ENCODE data around the gene FXN.
"Not testable (repeated sequence)": the region's sequence is repeated elsewhere in the genome, so short reads cannot be mapped to it uniquely, and the experiment has no call there.

The FXN gene

GRCh38 chr9:69109152-69109551, 73.6 kb downstream of the FXN start:
- no peaks in the 10 kb centered on the region for H3K4me1 ChIP-seq (ENCODE audit: insufficient read depth, low read length)
- no peaks in the 10 kb centered on the region for H3K79me2 ChIP-seq (ENCODE audit: insufficient read depth, low read length)
- H3K4me2 ChIP-seq (ENCODE audit: insufficient read depth, low read length): no peak overlapping the region
- no peak for TF ChIP-seq CTCF (IDR thresholded peaks at IDR 0.05; ENCODE audit: borderline replicate concordance, extremely low read depth, low read length, poor library complexity, severe bottlenecking)
- no peak for TF ChIP-seq EZH2 (IDR thresholded peaks at IDR 0.05; ENCODE audit: borderline replicate concordance, low read depth, low read length, severe bottlenecking)
- ATAC-seq (ENCODE audit: insufficient read depth, low read depth) (no peak), DNase-seq (no peak)
- H3K9ac ChIP-seq (ENCODE audit: low read depth, low read length): no peak overlapping the region
- H3K9me3 ChIP-seq (ENCODE audit: insufficient read depth, low read length, severe bottlenecking): no peaks in the 10 kb centered on the region
- no peak overlapping the region for H2AFZ ChIP-seq (ENCODE audit: low read depth, low read length)
- no peaks in the 10 kb centered on the region for H3K27me3 ChIP-seq (ENCODE audit: insufficient read depth, low read length, poor library complexity)
- no peaks in the 10 kb centered on the region for H3K36me3 ChIP-seq (ENCODE audit: insufficient read depth, low read length)
- no peak overlapping the region for H3K27ac ChIP-seq (ENCODE audit: low read length)
- no peaks in the 10 kb centered on the region for H4K20me1 ChIP-seq (ENCODE audit: insufficient read depth, low read length)
- H3K4me3 ChIP-seq (ENCODE audit: low read depth in 1 of 2, low read length in 2 of 2): no peak overlapping the region

- not testable (repeated sequence) for H4K20me1 ChIP-seq (ENCODE audit: insufficient read depth, low read length); H3K4me3 ChIP-seq (ENCODE audit: low read depth in 1 of 2, low read length in 2 of 2); DNase-seq; H2AFZ ChIP-seq (ENCODE audit: low read depth, low read length); H3K79me2 ChIP-seq (ENCODE audit: insufficient read depth, low read length); H3K36me3 ChIP-seq (ENCODE audit: insufficient read depth, low read length); H3K27ac ChIP-seq (ENCODE audit: low read length); H3K4me1 ChIP-seq (ENCODE audit: insufficient read depth, low read length); H3K9ac ChIP-seq (ENCODE audit: low read depth, low read length); ATAC-seq (ENCODE audit: insufficient read depth, low read depth); H3K27me3 ChIP-seq (ENCODE audit: insufficient read depth, low read length, poor library complexity); H3K9me3 ChIP-seq (ENCODE audit: insufficient read depth, low read length, severe bottlenecking); H3K4me2 ChIP-seq (ENCODE audit: insufficient read depth, low read length)
Observed at GRCh38 chr9:69112646-69113045, 77.1 kb downstream of the FXN start.

- H3K4me3 ChIP-seq (ENCODE audit: low read depth in 1 of 2, low read length in 2 of 2): no peak overlapping the region
- H3K4me1 ChIP-seq (ENCODE audit: insufficient read depth, low read length): no peaks in the 10 kb centered on the region
- H3K27me3 ChIP-seq (ENCODE audit: insufficient read depth, low read length, poor library complexity): no peaks in the 10 kb centered on the region
- H4K20me1 ChIP-seq (ENCODE audit: insufficient read depth, low read length): no peaks in the 10 kb centered on the region
- ATAC-seq (ENCODE audit: insufficient read depth, low read depth) (no peak), DNase-seq (no peak)
- TF ChIP-seq CTCF (IDR thresholded peaks at IDR 0.05; ENCODE audit: borderline replicate concordance, extremely low read depth, low read length, poor library complexity, severe bottlenecking): no peak
- TF ChIP-seq EZH2 (IDR thresholded peaks at IDR 0.05; ENCODE audit: borderline replicate concordance, low read depth, low read length, severe bottlenecking): no peak
- H3K79me2 ChIP-seq (ENCODE audit: insufficient read depth, low read length): no peaks in the 10 kb centered on the region
- no peaks in the 10 kb centered on the region for H3K9me3 ChIP-seq (ENCODE audit: insufficient read depth, low read length, severe bottlenecking)
- H3K36me3 ChIP-seq (ENCODE audit: insufficient read depth, low read length): no peaks in the 10 kb centered on the region
- no peak overlapping the region for H2AFZ ChIP-seq (ENCODE audit: low read depth, low read length)
- H3K9ac ChIP-seq (ENCODE audit: low read depth, low read length): no peak overlapping the region
- no peak overlapping the region for H3K27ac ChIP-seq (ENCODE audit: low read length)
- H3K4me2 ChIP-seq (ENCODE audit: insufficient read depth, low read length): no peak overlapping the region
Observed at GRCh38 chr9:69115621-69116020, 80.1 kb downstream of the FXN start.

DNA sequence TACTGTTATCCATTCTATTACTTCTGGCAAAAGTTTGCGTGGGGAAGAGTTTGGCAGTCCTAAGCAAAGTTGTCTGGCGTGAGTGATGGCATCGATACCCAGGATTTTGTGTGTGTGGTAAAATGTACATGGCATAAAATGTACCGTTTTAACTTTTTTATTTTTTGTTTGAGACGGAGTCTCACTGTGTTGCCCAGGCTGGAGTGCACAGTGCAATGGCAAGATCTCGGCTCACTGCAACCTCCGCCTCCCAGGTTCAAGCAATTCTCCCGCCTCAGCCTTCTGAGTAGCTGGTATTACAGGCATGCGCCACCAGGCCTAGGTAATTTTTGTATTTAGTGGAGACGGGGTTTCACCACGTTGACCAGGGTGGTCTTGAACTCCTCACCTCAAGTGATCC, 83.1 kb downstream of the FXN start:
- no peak for ATAC-seq (ENCODE audit: insufficient read depth, low read depth)
- Histone ChIP-seq H4K20me1 (ENCODE audit: insufficient read depth, low read length) (no peaks in the 10 kb centered on the region), H2AFZ (ENCODE audit: low read depth, low read length) (no peak overlapping the region), H3K4me2 (ENCODE audit: insufficient read depth, low read length) (no peak overlapping the region), H3K79me2 (ENCODE audit: insufficient read depth, low read length) (no peaks in the 10 kb centered on the region), H3K27me3 (ENCODE audit: insufficient read depth, low read length, poor library complexity) (no peaks in the 10 kb centered on the region), H3K4me3 (ENCODE audit: low read depth in 1 of 2, low read length in 2 of 2) (no peak overlapping the region), H3K9me3 (ENCODE audit: insufficient read depth, low read length, severe bottlenecking) (no peaks in the 10 kb centered on the region), H3K4me1 (ENCODE audit: insufficient read depth, low read length) (peaks cover 16% of the 10 kb centered on the region), H3K9ac (ENCODE audit: low read depth, low read length) (no peak overlapping the region), H3K36me3 (ENCODE audit: insufficient read depth, low read length) (no peaks in the 10 kb centered on the region), H3K27ac (ENCODE audit: low read length) (no peak overlapping the region)
- TF ChIP-seq EZH2 (IDR thresholded peaks at IDR 0.05; ENCODE audit: borderline replicate concordance, low read depth, low read length, severe bottlenecking) (no peak), CTCF (IDR thresholded peaks at IDR 0.05; ENCODE audit: borderline replicate concordance, extremely low read depth, low read length, poor library complexity, severe bottlenecking) (no peak)
- DNase-seq: no peak

All from DND-41 (cell line).